Endodermal cell (in vitro differentiated cells): ENCODE results near the gene CCNQ. TPM values are rescaled to one million over a fixed set of nuclear protein-coding genes. Genes with fewer than 3 reads are reported as not detected.

Experiments used
- DNase-seq: peaks from one replicate; pipeline ENCODE4 v3.0.0-alpha.2; 2017
- H3K27ac ChIP-seq: 2 replicates; pipeline ENCODE4 v1.5.1; 2013; ENCODE audit warnings: mild to moderate bottlenecking, low read depth, low read length, moderate library complexity
- H3K27me3 ChIP-seq: 2 replicates; pipeline ENCODE4 v1.6.1; 2013; ENCODE audit warnings: mild to moderate bottlenecking, low read length, moderate library complexity; ENCODE audit not compliant: insufficient read depth, control insufficient read depth, poor library complexity, severe bottlenecking
- H3K36me3 ChIP-seq: 2 replicates; pipeline ENCODE4 v1.7.0; 2013; ENCODE audit warnings: mild to moderate bottlenecking, low read length, moderate library complexity; ENCODE audit not compliant: control insufficient read depth, insufficient read depth
- H3K4me1 ChIP-seq: one replicate; pipeline ENCODE4 v1.7.0; 2013; ENCODE audit warnings: low read length; ENCODE audit not compliant: control insufficient read depth, insufficient read depth
- H3K4me3 ChIP-seq: 2 replicates; pipeline ENCODE4 v1.5.1; 2013; ENCODE audit warnings: mild to moderate bottlenecking, low read length, moderate library complexity
- H3K9ac ChIP-seq: 2 replicates; pipeline ENCODE4 v1.6.1; 2013; ENCODE audit warnings: mild to moderate bottlenecking, low read length, moderate library complexity; ENCODE audit not compliant: poor library complexity, severe bottlenecking; ENCODE audit errors: extremely low read depth
- H3K9me3 ChIP-seq: 2 replicates; pipeline ENCODE4 v1.6.1; 2013; ENCODE audit warnings: mild to moderate bottlenecking, low read length, moderate library complexity; ENCODE audit not compliant: control insufficient read depth
- H3K27ac Mint-ChIP-seq: 2 replicates; pipeline ENCODE4 v1.8.0; 2020; ENCODE audit warnings: mixed read lengths
- H3K27me3 Mint-ChIP-seq: 2 replicates; pipeline ENCODE4 v1.8.0; 2021; ENCODE audit warnings: mild to moderate bottlenecking, mixed read lengths; ENCODE audit not compliant: insufficient read depth
- H3K36me3 Mint-ChIP-seq: 2 replicates; pipeline ENCODE4 v1.8.0; 2020; ENCODE audit warnings: low read depth, mixed read lengths
- H3K4me1 Mint-ChIP-seq: 2 replicates; pipeline ENCODE4 v1.8.0; 2020; ENCODE audit warnings: mixed read lengths
- H3K4me3 Mint-ChIP-seq: 2 replicates; pipeline ENCODE4 v1.8.0; 2020; ENCODE audit warnings: mild to moderate bottlenecking, moderate library complexity, mixed read lengths
- H3K9me3 Mint-ChIP-seq: 2 replicates; pipeline ENCODE4 v1.8.0; 2020; ENCODE audit warnings: mild to moderate bottlenecking, mixed read lengths
- CTCF ChIP-seq: fragments of 200-600 bp; sonication (generic); conservative IDR thresholded peaks from 2 replicates; pipeline ENCODE4 v1.5.0; 2021; ENCODE audit warnings: antibody characterized with exemption, mild to moderate bottlenecking
- WGBS, 2 experiments: methylation state at CpG; one replicate each; pipeline versions ENCODE4 v1.1.5 to v1.1.7; 2013; ENCODE audit warnings: missing lambda C conversion rate in 2 of 2, mixed read lengths in 1 of 2; ENCODE audit not compliant: insufficient coverage in 1 of 2, insufficient read length in 1 of 2; 5-methylcytosine and 5-hydroxymethylcytosine counted together
- total RNA-seq, 2 donors: library from RNA; stranded (reverse); fragmentation: NEBNext Ultra II Directional in 1 of 2; extraction: Animal tissue kit (Norgen Biotek cat#: 25700) in 1 of 2; gene quantifications; 2 replicates in 1 of 2; 3 replicates in 1 of 2; pipeline ENCODE4 v1.2.1, GENCODE V29; 2021

CCNQ gene
- total RNA-seq, 2 donors from 2014 or later = 17.1 to 20.8 TPM

GRCh38 chrX:153640736-153641575 is 42.0 kb upstream of the CCNQ start:
- WGBS, 2 experiments = 62 to 87% methylated on average over 3 to 26 of the region's 26 CpGs
- Histone ChIP-seq H3K27me3 (peaks cover 49% of the 10 kb centered on the region), H3K27ac (no peak overlapping the region), H3K4me3 (no peak overlapping the region), H3K4me1 (no peaks in the 10 kb centered on the region), H3K9ac (no peak overlapping the region), H3K36me3 (no peaks in the 10 kb centered on the region), H3K9me3 (no peaks in the 10 kb centered on the region)
- H3K9me3 Mint-ChIP-seq = peaks cover 52% of the 10 kb centered on the region
- TF ChIP-seq CTCF = no peak
- peaks cover 62% of the 10 kb centered on the region for H3K27me3 Mint-ChIP-seq
- H3K4me1 Mint-ChIP-seq = peaks cover 3% of the 10 kb centered on the region
- no peak overlapping the region for H3K4me3 Mint-ChIP-seq
- H3K27ac Mint-ChIP-seq = no peak overlapping the region
- peak; percentile 54 for DNase-seq
- no peaks in the 10 kb centered on the region for H3K36me3 Mint-ChIP-seq

DNA sequence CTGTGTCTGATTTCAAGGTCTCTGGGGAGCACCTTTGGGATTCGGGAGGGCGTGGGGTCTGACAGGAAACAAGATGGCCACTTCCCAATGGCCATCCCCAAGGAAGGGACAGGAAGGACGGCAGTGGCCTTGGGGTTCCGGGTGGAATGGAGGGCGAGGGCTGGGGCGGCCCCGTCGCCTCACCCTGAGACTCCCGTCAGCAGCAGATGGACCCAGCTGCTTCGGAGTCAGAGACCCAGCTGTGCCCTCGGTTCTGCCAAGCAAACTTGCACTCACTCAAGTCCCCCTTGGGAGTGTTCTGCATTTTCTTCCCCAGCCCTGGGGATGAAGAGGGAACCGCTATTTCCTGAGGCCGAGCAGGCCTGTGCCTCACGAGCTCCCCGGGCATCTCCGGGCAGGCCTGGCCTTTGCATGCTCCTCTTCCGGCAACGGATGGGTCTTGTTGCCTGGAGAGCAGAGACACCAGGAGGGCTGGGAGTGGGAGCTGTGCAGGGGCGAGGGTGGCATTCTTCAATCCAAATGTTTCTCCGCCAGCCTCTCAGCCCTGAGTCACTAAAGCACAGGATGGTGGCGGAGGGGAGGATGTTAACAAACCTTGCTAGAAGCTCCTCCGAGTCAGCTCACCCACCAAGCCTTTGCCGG is 41.2 kb upstream of the CCNQ start:
- DNase-seq = peak; percentile 33
- no peak overlapping the region for H3K9ac ChIP-seq
- WGBS, 2 experiments = 90% methylated on average over 22 of the region's 23 CpGs; no CpG with 5 or more reads in 1 of the 2 experiments
- no peak overlapping the region for H3K27ac Mint-ChIP-seq
- peaks cover 41% of the 10 kb centered on the region for H3K27me3 ChIP-seq
- H3K27ac ChIP-seq = no peak overlapping the region
- H3K9me3 ChIP-seq = no peaks in the 10 kb centered on the region
- TF ChIP-seq CTCF = no peak
- H3K36me3 ChIP-seq = no peaks in the 10 kb centered on the region
- H3K4me3 Mint-ChIP-seq = no peak overlapping the region
- H3K36me3 Mint-ChIP-seq = no peaks in the 10 kb centered on the region
- H3K27me3 Mint-ChIP-seq = peaks cover 54% of the 10 kb centered on the region
- H3K4me1 ChIP-seq = no peaks in the 10 kb centered on the region
- H3K4me1 Mint-ChIP-seq = peaks cover 3% of the 10 kb centered on the region
- H3K4me3 ChIP-seq = no peak overlapping the region
- peaks cover 52% of the 10 kb centered on the region for H3K9me3 Mint-ChIP-seq

GRCh38 chrX:153639177-153640044 is 40.5 kb upstream of the CCNQ start:
- no peak overlapping the region for H3K4me3 ChIP-seq
- no peaks in the 10 kb centered on the region for H3K36me3 ChIP-seq
- no peak for DNase-seq
- no peak overlapping the region for H3K27ac ChIP-seq
- Mint-ChIP-seq H3K27ac (no peak overlapping the region), H3K27me3 (peaks cover 52% of the 10 kb centered on the region), H3K4me1 (peaks cover 3% of the 10 kb centered on the region), H3K9me3 (peaks cover 53% of the 10 kb centered on the region), H3K4me3 (no peak overlapping the region), H3K36me3 (no peaks in the 10 kb centered on the region)
- 70 to 87% methylated on average over 2 to 27 of the region's 28 CpGs for WGBS, 2 experiments
- H3K4me1 ChIP-seq = no peaks in the 10 kb centered on the region
- H3K27me3 ChIP-seq = peaks cover 34% of the 10 kb centered on the region
- H3K9me3 ChIP-seq = no peaks in the 10 kb centered on the region
- H3K9ac ChIP-seq = no peak overlapping the region
- TF ChIP-seq CTCF = no peak
